Left lung (tissue), 10 donors: ENCODE measurements around the gene KNSTRN. TPM values are rescaled to one million over a fixed set of nuclear protein-coding genes. Genes with fewer than 3 reads are reported as not detected.

Source experiments
- ATAC-seq: fragments of 200-7000 bp; cut with Tn5 transposase; one replicate; pipeline ENCODE4 v1.9.1; 2020; ENCODE audit warnings: moderate library complexity
- DNase-seq, 4 donors: peaks; one replicate each; pipeline ENCODE4 v3.0.0-alpha.2; 2013 to 2020
- H3K27ac ChIP-seq, 2 donors: fragments of 200-600 bp; sonication (generic) in 1 of 2; one replicate each; pipeline versions ENCODE4 v1.5.0 to v1.8.0; 2020 to 2021
- H3K27me3 ChIP-seq, 2 donors: fragments of 200-600 bp; sonication (generic) in 1 of 2; one replicate each; pipeline versions ENCODE4 v1.5.0 to v1.8.0; 2020 to 2021
- H3K36me3 ChIP-seq, 2 donors: fragments of 200-600 bp; sonication (generic) in 1 of 2; one replicate each; pipeline versions ENCODE4 v1.5.0 to v1.8.0; 2020 to 2021
- H3K4me1 ChIP-seq, 2 donors: fragments of 200-600 bp; one replicate each; pipeline ENCODE4 v1.8.0; 2021
- H3K4me3 ChIP-seq, 2 donors: fragments of 200-600 bp; sonication (generic) in 1 of 2; one replicate each; pipeline versions ENCODE4 v1.5.0 to v1.8.0; 2020 to 2021; ENCODE audit warnings: mild to moderate bottlenecking in 1 of 2
- H3K9me3 ChIP-seq, 2 donors: fragments of 200-600 bp; sonication (generic) in 1 of 2; one replicate each; pipeline versions ENCODE4 v1.5.0 to v1.8.0; 2020 to 2021
- CTCF ChIP-seq, 2 donors: fragments of 200-600 bp; sonication (generic) in 1 of 2; IDR thresholded peaks; one replicate each; pipeline versions ENCODE4 v1.5.0 to v1.8.0; 2021; ENCODE audit warnings: antibody characterized with exemption in 2 of 2
- intact Hi-C, 2 donors: fragments of 100-400 bp; cut with DNase I; formaldehyde crosslinking; loops; one replicate each; pipeline versions ENCODE4 v1.11.2 to v1.14.2; 2022
- polyA plus RNA-seq, 6 donors: library from polyadenylated mRNA; unstranded; fragments of 120-200 nt; gene quantifications; one replicate each; pipeline ENCODE4 v1.2.1, GENCODE V29; 2013; ENCODE audit not compliant: insufficient read length in 6 of 6
- total RNA-seq, 2 donors: library from RNA; stranded (reverse); fragmentation: NEBNext Ultra II Directional; extraction: Animal tissue kit (Norgen Biotek cat#: 25700); gene quantifications; one replicate each; pipeline ENCODE4 v1.2.1, GENCODE V29; 2021
- donor health status: DM: no; HTN: yes; CAD: no.
- donor health status: DM: no; HTN: no; CAD: no.

Gene KNSTRN
- total and polyA plus RNA-seq, 8 donors: 14.2 to 46.2 (median 30.2) TPM

- peaks cover 16 to 27% of the 10 kb centered on the region in 2 donors for H3K4me1 ChIP-seq
- DNase-seq: peak in 1 of 4 donors; percentile 72
- H3K4me3 ChIP-seq: no peak overlapping the region
- H3K36me3 ChIP-seq: no peaks in the 10 kb centered on the region
- TF ChIP-seq CTCF (IDR thresholded peaks at IDR 0.05): no peak
- no peaks in the 10 kb centered on the region for H3K9me3 ChIP-seq
- peaks cover 23 to 67% of the 10 kb centered on the region in 2 donors for H3K27me3 ChIP-seq
- intact Hi-C loops: no loop called here
- no peak for ATAC-seq
- H3K27ac ChIP-seq: no peak overlapping the region
Measured at GRCh38 chr15:40436892-40437751, 54.6 kb downstream of the KNSTRN start.

GRCh38 chr15:40437752-40438687 is 55.5 kb downstream of the KNSTRN start:
- H3K27ac ChIP-seq: no peak overlapping the region
- peaks cover 21 to 36% of the 10 kb centered on the region in 2 donors for H3K4me1 ChIP-seq
- ATAC-seq (no peak), DNase-seq (peak in 1 of 4 donors; percentile 72)
- peaks cover 23 to 71% of the 10 kb centered on the region in 2 donors for H3K27me3 ChIP-seq
- H3K4me3 ChIP-seq: no peak overlapping the region
- no peaks in the 10 kb centered on the region for H3K36me3 ChIP-seq
- intact Hi-C loops: no loop called here
- no peak for TF ChIP-seq CTCF (IDR thresholded peaks at IDR 0.05)
- no peaks in the 10 kb centered on the region for H3K9me3 ChIP-seq

GRCh38 chr15:40438712-40439111 is 56.2 kb downstream of the KNSTRN start:
- Histone ChIP-seq H3K9me3 (no peaks in the 10 kb centered on the region), H3K36me3 (no peaks in the 10 kb centered on the region), H3K27me3 (peaks cover 23 to 71% of the 10 kb centered on the region in 2 donors), H3K4me1 (peaks cover 24 to 43% of the 10 kb centered on the region in 2 donors), H3K27ac (no peak overlapping the region), H3K4me3 (no peak overlapping the region)
- peak in 1 of 4 donors; percentile 68 for DNase-seq
- ATAC-seq: no peak
- TF ChIP-seq CTCF (IDR thresholded peaks at IDR 0.05): no peak
- intact Hi-C loops: no loop called here

GRCh38 chr15:40439461-40439959 is 57.0 kb downstream of the KNSTRN start:
- TF ChIP-seq CTCF (IDR thresholded peaks at IDR 0.05): no peak
- H3K4me1 ChIP-seq: peaks cover 25 to 50% of the 10 kb centered on the region in 2 donors
- no peaks in the 10 kb centered on the region for H3K9me3 ChIP-seq
- H3K27me3 ChIP-seq: peaks cover 23 to 71% of the 10 kb centered on the region in 2 donors
- DNase-seq (peak in 1 of 4 donors; percentile 75), ATAC-seq (peak; percentile 7)
- intact Hi-C loops: no loop called here
- no peaks in the 10 kb centered on the region for H3K36me3 ChIP-seq
- H3K4me3 ChIP-seq: peak overlapping the region; percentile 28 to 80
- no peak overlapping the region for H3K27ac ChIP-seq
